Measurements from ENCODE around the gene GLDN.

- no peak for TF ChIP-seq CTCF (IDR thresholded peaks at IDR 0.05)
- no peak for TF ChIP-seq EP300 (IDR thresholded peaks at IDR 0.05)
- TF ChIP-seq, protein P1, sequence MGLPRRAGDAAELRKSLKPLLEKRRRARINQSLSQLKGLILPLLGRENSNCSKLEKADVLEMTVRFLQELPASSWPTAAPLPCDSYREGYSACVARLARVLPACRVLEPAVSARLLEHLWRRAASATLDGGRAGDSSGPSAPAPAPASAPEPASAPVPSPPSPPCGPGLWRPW (IDR thresholded peaks at IDR 0.05): no peak
- no peak for TF ChIP-seq POLR2A (IDR thresholded peaks at IDR 0.05; ENCODE audit: low read length)
- no peak for TF ChIP-seq CBX8 (IDR thresholded peaks at IDR 0.05)
- no peak for TF ChIP-seq CEBPB (IDR thresholded peaks at IDR 0.05)
- no peak for TF ChIP-seq RCOR1 (IDR thresholded peaks at IDR 0.05; ENCODE audit: low read depth, low read length)
- TF ChIP-seq E2F6 (IDR thresholded peaks at IDR 0.05; ENCODE audit: borderline replicate concordance, low read depth): no peak
- TF ChIP-seq FOSB (CRISPR knock-in tag; IDR thresholded peaks at IDR 0.05): no peak
Measured at GRCh38 chr15:51386486-51386885, 45.0 kb downstream of the GLDN start.
